NCI-H2196 (cell line): ENCODE results near the gene BCO2.
A peak's percentile ranks its signal among the peaks of the same experiment; 100 is the strongest.
"Not testable (repeated sequence)": the region's sequence is repeated elsewhere in the genome, so short reads cannot be mapped to it uniquely, and the experiment has no call there.

Source experiments
- DNase-seq: peaks from one replicate; lab custom pipeline; 2025; ENCODE audit not compliant: unreplicated experiment; lab: John Stamatoyannopoulos, UW

Gene BCO2

GRCh38 chr11:112174789-112175598 lies at the start of gene BCO2:
TSS of gene BCO2 (plus strand) at chr11:112175512. CDS start at chr11:112175602, 90 bp downstream.
- peak; percentile 78 for DNase-seq

- no peak for DNase-seq
Observed at GRCh38 chr11:112127056-112127455, 48.3 kb upstream of the BCO2 start.

GRCh38 chr11:112128483-112129121 lies 46.7 kb upstream of the BCO2 start:
- peak; percentile 84 for DNase-seq

- no peak for DNase-seq
Observed at GRCh38 chr11:112129656-112130055, 45.7 kb upstream of the BCO2 start.

GRCh38 chr11:112132737-112133136 lies 42.6 kb upstream of the BCO2 start:
- DNase-seq = no peak

- no peak for DNase-seq
Observed at GRCh38 chr11:112134473-112134872, 40.8 kb upstream of the BCO2 start.

GRCh38 chr11:112143597-112143996 lies 31.7 kb upstream of the BCO2 start:
- DNase-seq = no peak

GRCh38 chr11:112150517-112150916 lies 24.8 kb upstream of the BCO2 start:
- no peak for DNase-seq

- no peak for DNase-seq
Observed at GRCh38 chr11:112156153-112156955, 19.0 kb upstream of the BCO2 start.

- peak; percentile 44 for DNase-seq
Observed at GRCh38 chr11:112156956-112157766, 18.2 kb upstream of the BCO2 start.

- no peak for DNase-seq
Observed at GRCh38 chr11:112159098-112160065, 15.9 kb upstream of the BCO2 start.

GRCh38 chr11:112160091-112160848 lies 15.0 kb upstream of the BCO2 start:
- DNase-seq = no peak

- no peak for DNase-seq
Observed at GRCh38 chr11:112161012-112161411, 14.3 kb upstream of the BCO2 start.

- not testable (repeated sequence) for DNase-seq
Observed at GRCh38 chr11:112162200-112162599, 13.1 kb upstream of the BCO2 start.

- DNase-seq = no peak
Observed at GRCh38 chr11:112162761-112163546, 12.4 kb upstream of the BCO2 start.

GRCh38 chr11:112163875-112164685 lies 11.2 kb upstream of the BCO2 start, which contains the start of gene IL18:
TSS of gene IL18 (minus strand) at chr11:112164094. CDS start at chr11:112155053, 9,041 bp downstream.
- DNase-seq = no peak

- DNase-seq = no peak
Observed at GRCh38 chr11:112165049-112165448, 10.3 kb upstream of the BCO2 start.
